ENCODE measurements around the gene CANX. TPM values are rescaled to one million over a fixed set of nuclear protein-coding genes. Genes with fewer than 3 reads are reported as not detected.
"Not testable (repeated sequence)": the region's sequence is repeated elsewhere in the genome, so short reads cannot be mapped to it uniquely, and the experiment has no call there.

CANX gene
- total and polyA plus RNA-seq, 9 of the 15 experiments (the other 6 are each of a cell fraction or from before 2014, with no cell fraction given), result 155 to 893 (median 589) TPM

GRCh38 chr5:179653135-179653534, 45.6 kb upstream of the CANX start:
- intact Hi-C loops (cut with micrococcal nuclease); H3K9ac ChIP-seq (ENCODE audit: insufficient read depth in 1 of 2, low read depth in 2 of 2, low read length in 2 of 2); H3K27ac ChIP-seq (ENCODE audit: extremely low read depth, low read depth, low read length); CTCF ChIA-PET (ENCODE audit: low intra/inter-chr PET ratio); BruUV-seq (replicated peaks); in situ Hi-C loops (cut with MboI); H3K4me1 ChIP-seq (replicated peaks in 1 of 2; ENCODE audit: control insufficient read depth in 2 of 2, insufficient read depth in 2 of 2, low read length in 2 of 2); H3K4me3 ChIP-seq; H3K9me3 ChIP-seq (replicated peaks; ENCODE audit: control insufficient read depth, insufficient read depth, low read depth, low read length); FAIRE-seq; ATAC-seq; H4K20me1 ChIP-seq (replicated peaks; ENCODE audit: control insufficient read depth, insufficient read depth, low read length); DNase-seq (ENCODE audit: extremely low read depth in 1 of 4, low spot score in 3 of 4); H3K79me2 ChIP-seq (ENCODE audit: control insufficient read depth, insufficient read depth, low read length); POLR2A ChIA-PET; H2AFZ ChIP-seq (ENCODE audit: low read depth, low read length); H3K36me3 ChIP-seq (ENCODE audit: control insufficient read depth, insufficient read depth, low read length); H3K9me1 ChIP-seq (ENCODE audit: control insufficient read depth, insufficient read depth, low read length); H3K4me2 ChIP-seq (ENCODE audit: insufficient read depth, low read length): not testable (repeated sequence)
- TF ChIP-seq SPI1 (IDR thresholded peaks at IDR 0.05; ENCODE audit: borderline replicate concordance, low read depth, low read length), result peak; percentile 60
- H3K27me3 ChIP-seq (ENCODE audit: control insufficient read depth in 2 of 2, insufficient read depth in 2 of 2, low read length in 2 of 2), result peaks cover 2 to 11% of the 10 kb centered on the region in 2 experiments; a peak in 4 of 5 replicates
- WGBS (ENCODE audit: insufficient coverage, low coverage, missing lambda C conversion rate), result 11% methylated on average over 1 of the region's 2 CpGs

DNA sequence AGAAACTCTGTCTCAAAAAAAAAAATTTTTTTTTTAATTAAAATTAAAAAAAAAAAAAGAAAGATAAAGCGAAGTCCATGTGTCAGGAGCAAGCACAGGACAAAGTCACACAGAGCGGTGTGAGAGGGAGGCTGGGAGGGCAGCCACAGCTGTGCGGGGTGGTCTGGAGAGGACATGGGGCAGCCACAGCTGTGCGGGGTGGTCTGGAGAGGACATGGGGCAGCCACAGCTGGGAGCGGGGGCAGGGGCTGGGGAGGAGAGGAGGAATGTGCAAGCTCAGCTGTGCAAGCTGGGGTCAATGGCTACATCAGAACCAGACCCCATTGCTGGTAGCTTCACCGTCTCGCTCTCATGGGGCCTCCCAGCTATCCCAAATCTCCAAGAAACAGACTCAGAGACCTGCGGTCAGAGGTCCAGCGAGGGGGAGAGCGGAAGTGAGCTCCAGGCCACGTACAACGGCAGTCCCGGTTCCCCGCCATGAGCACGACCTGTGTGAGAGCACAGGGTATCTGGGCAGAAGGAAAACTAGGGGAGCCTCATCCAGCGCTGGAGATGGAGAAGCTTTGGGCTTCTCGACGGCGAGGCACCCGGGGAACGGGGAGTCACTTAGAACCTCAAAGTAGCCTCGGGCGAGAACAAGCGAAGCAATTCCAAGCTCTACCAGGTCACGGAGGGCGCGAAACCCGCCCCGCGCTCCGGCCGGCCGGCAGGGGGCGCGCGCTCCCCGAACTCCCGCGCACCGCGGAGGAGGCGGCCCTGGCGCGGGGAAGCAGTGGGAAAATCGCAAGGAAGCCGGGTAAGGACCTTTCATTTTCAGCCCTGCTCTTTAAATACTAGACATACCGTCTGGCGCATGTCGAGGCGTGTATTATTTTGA, 41.2 kb upstream of the CANX start:
- POLR2A ChIA-PET; H3K9ac ChIP-seq (ENCODE audit: insufficient read depth in 1 of 2, low read depth in 2 of 2, low read length in 2 of 2); H3K4me3 ChIP-seq; H3K4me1 ChIP-seq (replicated peaks in 1 of 2; ENCODE audit: control insufficient read depth in 2 of 2, insufficient read depth in 2 of 2, low read length in 2 of 2); intact Hi-C loops (cut with micrococcal nuclease); DNase-seq (ENCODE audit: extremely low read depth in 1 of 4, low spot score in 3 of 4); in situ Hi-C loops (cut with MboI); H3K9me1 ChIP-seq (ENCODE audit: control insufficient read depth, insufficient read depth, low read length); H3K36me3 ChIP-seq (ENCODE audit: control insufficient read depth, insufficient read depth, low read length); H3K9me3 ChIP-seq (replicated peaks; ENCODE audit: control insufficient read depth, insufficient read depth, low read depth, low read length); H4K20me1 ChIP-seq (replicated peaks; ENCODE audit: control insufficient read depth, insufficient read depth, low read length); H3K4me2 ChIP-seq (ENCODE audit: insufficient read depth, low read length); H3K27me3 ChIP-seq (ENCODE audit: control insufficient read depth in 2 of 2, insufficient read depth in 2 of 2, low read length in 2 of 2); H3K79me2 ChIP-seq (ENCODE audit: control insufficient read depth, insufficient read depth, low read length); H3K27ac ChIP-seq (ENCODE audit: extremely low read depth, low read depth, low read length); H2AFZ ChIP-seq (ENCODE audit: low read depth, low read length); CTCF ChIA-PET (ENCODE audit: low intra/inter-chr PET ratio); BruUV-seq (replicated peaks): not testable (repeated sequence)
- WGBS (ENCODE audit: insufficient coverage, low coverage, missing lambda C conversion rate), result no CpG with 5 or more reads among the region's 50 CpGs
- peak; percentile 80 for FAIRE-seq
- peak; percentile 97 for ATAC-seq
